ENCODE data around the gene FAM219A.
A peak's percentile ranks its signal among the peaks of the same experiment; 100 is the strongest.

Gene FAM219A

DNA sequence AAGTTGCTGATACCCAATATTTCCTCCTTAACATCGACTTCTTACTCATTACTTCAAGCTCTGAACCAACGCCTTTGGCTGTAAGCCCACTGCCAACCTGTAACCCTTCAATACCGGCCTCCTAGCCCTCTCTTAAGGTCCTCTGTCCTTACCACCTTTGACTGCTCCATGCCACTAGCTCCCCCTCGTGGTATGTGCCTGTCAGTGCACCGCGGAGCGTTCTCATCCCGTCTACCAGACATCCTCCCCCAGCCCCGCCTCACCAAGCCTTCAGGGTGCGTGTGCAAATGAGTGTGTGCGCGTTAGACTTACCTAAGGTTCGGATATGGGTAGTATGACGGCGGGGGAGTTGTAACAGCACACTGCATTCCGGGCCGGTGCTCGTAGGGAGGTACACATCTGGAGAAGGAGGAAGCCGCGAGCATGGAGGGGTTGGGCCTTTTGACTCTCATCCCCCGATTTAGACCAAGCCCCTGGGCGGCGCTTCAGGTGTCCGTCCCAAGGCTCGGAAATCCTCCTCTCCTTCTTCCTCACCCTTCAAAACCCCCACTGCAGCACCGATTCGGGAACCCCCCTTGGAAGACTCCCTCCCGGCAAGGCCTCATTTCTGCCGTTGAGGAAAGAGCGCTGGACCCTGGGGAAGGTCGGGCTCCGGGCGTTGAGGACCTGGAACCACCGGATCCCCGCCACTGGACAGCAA, 78.9 kb downstream of the FAM219A start:
- DNase-seq (ENCODE audit: low spot score), result peak; percentile 91
- TF ChIP-seq, protein P1, sequence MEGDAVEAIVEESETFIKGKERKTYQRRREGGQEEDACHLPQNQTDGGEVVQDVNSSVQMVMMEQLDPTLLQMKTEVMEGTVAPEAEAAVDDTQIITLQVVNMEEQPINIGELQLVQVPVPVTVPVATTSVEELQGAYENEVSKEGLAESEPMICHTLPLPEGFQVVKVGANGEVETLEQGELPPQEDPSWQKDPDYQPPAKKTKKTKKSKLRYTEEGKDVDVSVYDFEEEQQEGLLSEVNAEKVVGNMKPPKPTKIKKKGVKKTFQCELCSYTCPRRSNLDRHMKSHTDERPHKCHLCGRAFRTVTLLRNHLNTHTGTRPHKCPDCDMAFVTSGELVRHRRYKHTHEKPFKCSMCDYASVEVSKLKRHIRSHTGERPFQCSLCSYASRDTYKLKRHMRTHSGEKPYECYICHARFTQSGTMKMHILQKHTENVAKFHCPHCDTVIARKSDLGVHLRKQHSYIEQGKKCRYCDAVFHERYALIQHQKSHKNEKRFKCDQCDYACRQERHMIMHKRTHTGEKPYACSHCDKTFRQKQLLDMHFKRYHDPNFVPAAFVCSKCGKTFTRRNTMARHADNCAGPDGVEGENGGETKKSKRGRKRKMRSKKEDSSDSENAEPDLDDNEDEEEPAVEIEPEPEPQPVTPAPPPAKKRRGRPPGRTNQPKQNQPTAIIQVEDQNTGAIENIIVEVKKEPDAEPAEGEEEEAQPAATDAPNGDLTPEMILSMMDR (IDR thresholded peaks at IDR 0.05; ENCODE audit: borderline replicate concordance, control extremely low read depth, extremely low read depth, insufficient read depth, missing control alignments), result peak; percentile 99
- in situ Hi-C loops (cut with MboI; ENCODE audit: low sequenced_read_pairs, unreplicated experiment), result no loop called here

DNA sequence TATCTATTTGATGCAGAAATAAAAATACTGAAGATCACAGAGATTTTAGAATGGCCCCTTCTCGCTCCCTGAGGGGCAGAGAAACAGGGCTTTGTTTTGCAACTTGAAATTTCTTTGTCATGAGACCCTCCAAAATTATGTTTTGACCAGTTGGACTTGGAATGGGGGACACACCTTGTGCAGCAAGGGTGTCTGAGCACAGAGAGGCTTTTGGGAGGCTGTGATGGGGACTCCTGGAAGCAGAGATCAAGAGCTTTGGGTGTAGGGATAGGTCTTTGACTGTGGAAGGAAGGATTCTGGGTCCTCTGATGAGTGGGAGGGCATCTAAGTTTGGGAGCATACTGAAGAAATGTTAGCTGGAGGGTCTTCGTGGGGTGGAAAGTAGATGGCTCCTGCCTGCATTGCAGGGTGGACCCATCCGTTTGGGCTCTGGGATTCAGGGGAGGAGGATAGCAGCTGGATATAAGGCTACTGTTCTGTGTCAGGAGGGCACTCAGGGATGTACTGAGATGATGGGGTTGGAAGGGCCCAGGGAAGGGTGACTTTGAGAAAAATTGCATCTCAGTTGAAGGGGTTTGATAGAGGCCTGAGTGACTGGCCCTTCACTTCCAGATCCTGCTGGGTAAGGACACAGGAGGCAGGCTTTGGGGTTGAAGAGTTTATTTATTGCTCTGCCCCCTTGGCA, 79.9 kb downstream of the FAM219A start:
- in situ Hi-C loops (cut with MboI; ENCODE audit: low sequenced_read_pairs, unreplicated experiment), result no loop called here
- DNase-seq (ENCODE audit: low spot score), result no peak
- TF ChIP-seq, protein P1 (IDR thresholded peaks at IDR 0.05; ENCODE audit: borderline replicate concordance, control extremely low read depth, extremely low read depth, insufficient read depth, missing control alignments), result no peak

DNA sequence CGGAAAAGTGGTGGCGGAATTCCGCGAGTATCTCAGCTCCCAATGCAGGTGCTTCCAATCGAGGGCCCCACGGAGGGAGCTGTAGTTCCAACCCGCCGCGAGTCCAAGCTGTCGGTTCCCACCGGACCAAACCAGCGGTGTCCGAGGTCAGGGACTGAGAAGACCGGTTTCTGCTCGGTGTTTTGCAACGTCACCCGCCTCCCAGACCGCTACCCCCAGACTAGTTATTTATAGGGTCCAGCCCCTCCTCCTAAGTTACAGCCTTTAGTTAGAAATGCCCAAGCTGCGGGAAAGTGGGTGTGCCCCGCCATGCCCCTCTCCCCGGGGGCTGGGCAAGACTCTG, 81.0 kb downstream of the FAM219A start:
- in situ Hi-C loops (cut with MboI; ENCODE audit: low sequenced_read_pairs, unreplicated experiment), result no loop called here
- DNase-seq (ENCODE audit: low spot score), result no peak
- TF ChIP-seq, protein P1 (IDR thresholded peaks at IDR 0.05; ENCODE audit: borderline replicate concordance, control extremely low read depth, extremely low read depth, insufficient read depth, missing control alignments), result no peak

DNA sequence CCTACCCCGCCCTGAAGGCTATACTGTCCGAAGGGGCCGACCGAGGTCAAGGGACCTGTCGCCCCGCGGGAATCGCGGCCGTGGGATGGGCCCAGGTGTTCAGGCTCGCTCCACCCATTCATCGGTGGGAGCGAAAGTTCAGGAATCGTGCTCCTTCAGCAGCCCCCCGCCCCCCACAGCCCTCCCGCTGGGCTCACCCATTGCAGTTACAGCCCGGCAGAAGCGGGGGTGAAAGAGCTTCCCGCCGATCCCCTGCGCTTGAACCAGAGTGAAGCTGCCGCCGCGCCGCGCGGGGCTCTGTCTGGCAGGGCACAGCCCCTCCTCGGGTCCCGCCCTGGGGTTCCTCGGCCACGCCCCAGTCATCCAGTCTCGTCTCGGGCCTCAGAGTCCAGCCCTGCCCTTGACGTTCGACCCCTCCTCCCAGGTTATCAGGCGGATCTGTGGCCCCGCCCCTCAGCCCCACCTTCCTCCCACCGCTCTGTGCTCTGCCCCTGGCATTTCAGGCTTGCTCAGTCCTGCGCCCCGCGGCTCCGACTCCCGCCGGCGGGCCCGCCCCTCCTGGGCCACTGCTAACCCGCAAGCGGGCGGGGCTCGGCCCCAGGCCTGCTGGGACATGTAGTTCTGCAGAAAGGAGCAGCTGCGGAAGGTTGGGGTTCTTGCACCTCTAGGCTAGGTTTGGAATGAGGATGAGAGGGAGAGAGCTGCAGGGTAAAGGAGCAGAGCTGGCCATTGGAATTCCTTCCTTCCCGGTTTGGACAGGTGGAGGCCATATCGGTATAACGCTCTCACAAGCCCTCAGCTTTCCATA, 81.6 kb downstream of the FAM219A start, which contains the start of gene MYORG:
MYORG (minus strand) TSS at position 303 of the 808 bp plus-strand sequence. CDS start 3,955 bp downstream, outside the sequence.
- peak; percentile 99 for DNase-seq (ENCODE audit: low spot score)
- TF ChIP-seq, protein P1 (IDR thresholded peaks at IDR 0.05; ENCODE audit: borderline replicate concordance, control extremely low read depth, extremely low read depth, insufficient read depth, missing control alignments), result no peak
- in situ Hi-C loops (cut with MboI; ENCODE audit: low sequenced_read_pairs, unreplicated experiment), result no loop called here

DNA sequence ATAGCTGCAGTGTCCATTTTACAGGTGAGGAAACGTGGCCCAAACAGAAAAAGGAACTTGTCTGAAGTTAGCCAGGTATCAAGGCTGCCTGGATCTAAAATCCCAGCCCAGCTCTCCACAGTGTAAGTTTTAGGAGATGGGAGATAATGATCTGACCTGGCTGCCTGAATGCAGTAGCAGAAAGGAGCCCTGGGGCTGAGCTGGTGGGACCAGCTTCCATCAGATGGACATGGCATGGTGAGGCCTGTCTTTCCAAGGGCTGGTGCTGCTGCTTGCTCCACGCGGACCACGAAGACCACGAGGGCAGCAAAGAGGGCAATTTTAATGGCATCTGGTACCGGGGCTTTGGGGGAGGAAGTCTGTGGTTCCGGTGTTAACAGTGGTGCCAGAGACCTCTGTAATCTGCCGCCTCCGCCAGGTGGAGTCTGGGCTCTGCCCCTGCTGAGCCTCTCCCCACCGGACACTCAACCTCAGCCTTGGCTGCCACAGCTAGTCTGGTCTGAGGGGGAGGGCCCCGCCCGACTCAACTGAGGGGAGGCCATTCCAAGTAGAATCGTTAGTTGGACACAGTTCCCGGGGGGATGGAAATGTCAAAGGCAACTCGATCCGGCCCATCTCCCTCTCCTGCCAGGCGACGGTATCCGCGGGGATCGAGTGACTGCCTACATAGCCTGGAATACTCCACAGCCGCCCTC, 82.3 kb downstream of the FAM219A start:
- peak; percentile 62 for DNase-seq (ENCODE audit: low spot score)
- in situ Hi-C loops (cut with MboI; ENCODE audit: low sequenced_read_pairs, unreplicated experiment), result no loop called here
- TF ChIP-seq, protein P1 (IDR thresholded peaks at IDR 0.05; ENCODE audit: borderline replicate concordance, control extremely low read depth, extremely low read depth, insufficient read depth, missing control alignments), result no peak
